MG63 (cell line): Measurements from ENCODE around the gene SRSF12. TPM values are rescaled to one million over a fixed set of nuclear protein-coding genes. Genes with fewer than 3 reads are reported as not detected.

Source experiments
- DNase-seq: peaks from one replicate; pipeline ENCODE4 v3.0.0-alpha.2; 2020
- H3K27me3 ChIP-seq: fragments of 250-450 bp; sonication (Bioruptor Pico); 2 replicates; pipeline ENCODE4 v1.5.1; 2020; ENCODE audit warnings: mild to moderate bottlenecking, moderate library complexity
- H3K36me3 ChIP-seq: fragments of 250-450 bp; sonication (Bioruptor Pico); 2 replicates; pipeline ENCODE4 v1.5.1; 2020; ENCODE audit warnings: mild to moderate bottlenecking, moderate library complexity
- H3K4me3 ChIP-seq: fragments of 250-450 bp; sonication (Bioruptor Pico); 2 replicates; pipeline ENCODE4 v1.5.1; 2020; ENCODE audit warnings: mild to moderate bottlenecking, moderate library complexity
- H3K9me3 ChIP-seq: fragments of 250-450 bp; sonication (Bioruptor Pico); 2 replicates; pipeline ENCODE4 v1.5.1; 2020; ENCODE audit warnings: mild to moderate bottlenecking, moderate library complexity
- total RNA-seq: library from RNA; depleted of rRNA; stranded (reverse); fragments of >200 nt; shearing (Covaris generic); gene quantifications from 2 replicates; pipeline ENCODE4 v1.2.3, GENCODE V29; 2014; ENCODE audit warnings: low replicate concordance; rRNA removed

SRSF12 gene
- 0.46 TPM in 1 of 2 replicates, not detected in the other for total RNA-seq

GRCh38 chr6:89117211-89118108, at the start of gene SRSF12:
SRSF12 (minus strand) TSS chr6:89118071; CDS start chr6:89117887, 184 bp downstream.
- H3K9me3 ChIP-seq, result no peaks in the 10 kb centered on the region
- H3K4me3 ChIP-seq, result peak within 1 kb of the TSS; percentile 57
- peak; percentile 46 for DNase-seq
- no peaks in the 10 kb centered on the region for H3K36me3 ChIP-seq
- no peaks in the 10 kb centered on the region for H3K27me3 ChIP-seq

GRCh38 chr6:89162047-89162371, 44.1 kb upstream of the SRSF12 start:
- Histone ChIP-seq H3K36me3 (peaks cover 26% of the 10 kb centered on the region), H3K27me3 (no peaks in the 10 kb centered on the region), H3K4me3 (no peak overlapping the region), H3K9me3 (no peaks in the 10 kb centered on the region)
- no peak for DNase-seq

- DNase-seq, result no peak
- H3K4me3 ChIP-seq, result no peak overlapping the region
These were observed 43.6 kb upstream of the SRSF12 start for GRCh38 chr6:89161326-89162046.

GRCh38 chr6:89160331-89161092, 42.6 kb upstream of the SRSF12 start:
- no peak for DNase-seq
- no peak overlapping the region for H3K4me3 ChIP-seq

More at GRCh38 chr6:89161326-89162046, 43.6 kb upstream of the SRSF12 start:
- Histone ChIP-seq H3K9me3 (no peaks in the 10 kb centered on the region), H3K36me3 (peaks cover 27% of the 10 kb centered on the region), H3K27me3 (no peaks in the 10 kb centered on the region)

GRCh38 chr6:89154131-89154530, 36.3 kb upstream of the SRSF12 start:
- peaks cover 18% of the 10 kb centered on the region for H3K36me3 ChIP-seq
- no peak for DNase-seq
- no peaks in the 10 kb centered on the region for H3K9me3 ChIP-seq
- H3K27me3 ChIP-seq, result no peaks in the 10 kb centered on the region
- no peak overlapping the region for H3K4me3 ChIP-seq

More at GRCh38 chr6:89160331-89161092, 42.6 kb upstream of the SRSF12 start:
- H3K36me3 ChIP-seq, result peaks cover 24% of the 10 kb centered on the region
- no peaks in the 10 kb centered on the region for H3K9me3 ChIP-seq
- H3K27me3 ChIP-seq, result no peaks in the 10 kb centered on the region

GRCh38 chr6:89148016-89148750, 30.3 kb upstream of the SRSF12 start:
- DNase-seq, result peak; percentile 56

GRCh38 chr6:89146718-89147700, 29.1 kb upstream of the SRSF12 start:
- DNase-seq, result no peak
- H3K4me3 ChIP-seq, result peak overlapping the region; percentile 61
- H3K9me3 ChIP-seq, result no peaks in the 10 kb centered on the region
- H3K27me3 ChIP-seq, result no peaks in the 10 kb centered on the region
- peaks cover 13% of the 10 kb centered on the region for H3K36me3 ChIP-seq

More at GRCh38 chr6:89148016-89148750, 30.3 kb upstream of the SRSF12 start:
- H3K4me3 ChIP-seq, result no peak overlapping the region; the same call in 1 of the 2 replicates
- H3K9me3 ChIP-seq, result no peaks in the 10 kb centered on the region
- peaks cover 13% of the 10 kb centered on the region for H3K36me3 ChIP-seq
- no peaks in the 10 kb centered on the region for H3K27me3 ChIP-seq

GRCh38 chr6:89145956-89146717, 28.3 kb upstream of the SRSF12 start, which contains the start of gene PM20D2:
PM20D2 (plus strand) TSS chr6:89146055; CDS start chr6:89146145, 90 bp downstream.
- Histone ChIP-seq H3K36me3 (peaks cover 13% of the 10 kb centered on the region), H3K9me3 (no peaks in the 10 kb centered on the region), H3K4me3 (peak within 1 kb of the TSS; percentile 61), H3K27me3 (no peaks in the 10 kb centered on the region)
- peak; percentile 81 for DNase-seq

- peak; percentile 15 for DNase-seq
- Histone ChIP-seq H3K4me3 (peak overlapping the region; percentile 61), H3K9me3 (no peaks in the 10 kb centered on the region), H3K27me3 (no peaks in the 10 kb centered on the region), H3K36me3 (peaks cover 13% of the 10 kb centered on the region)
These were observed 27.5 kb upstream of the SRSF12 start for GRCh38 chr6:89145091-89145955.

GRCh38 chr6:89144354-89144906, 26.6 kb upstream of the SRSF12 start:
- no peaks in the 10 kb centered on the region for H3K9me3 ChIP-seq
- H3K27me3 ChIP-seq, result no peaks in the 10 kb centered on the region
- H3K36me3 ChIP-seq, result peaks cover 6% of the 10 kb centered on the region
- H3K4me3 ChIP-seq, result no peak overlapping the region
- no peak for DNase-seq

GRCh38 chr6:89140347-89141156, 22.7 kb upstream of the SRSF12 start:
- Histone ChIP-seq H3K27me3 (no peaks in the 10 kb centered on the region), H3K36me3 (no peaks in the 10 kb centered on the region), H3K9me3 (no peaks in the 10 kb centered on the region), H3K4me3 (no peak overlapping the region)
- DNase-seq, result no peak

- Histone ChIP-seq H3K9me3 (no peaks in the 10 kb centered on the region), H3K4me3 (no peak overlapping the region), H3K27me3 (no peaks in the 10 kb centered on the region), H3K36me3 (no peaks in the 10 kb centered on the region)
- DNase-seq, result peak; percentile 71
These were observed 21.9 kb upstream of the SRSF12 start for GRCh38 chr6:89139509-89140346.
